NCI-H460 (cell line): ENCODE results near the gene TMCO4. TPM values are rescaled to one million over a fixed set of nuclear protein-coding genes. Genes with fewer than 3 reads are reported as not detected.
A peak's percentile ranks its signal among the peaks of the same experiment; 100 is the strongest.

Experiments
- DNase-seq: peaks from one replicate; pipeline ENCODE4 v3.0.0-alpha.2; 2016; ENCODE audit warnings: low read depth; ENCODE audit errors: extremely low read depth
- total RNA-seq: library from RNA; depleted of rRNA; stranded (reverse); fragments of >200 nt; shearing (Covaris generic); gene quantifications from 2 replicates; pipeline ENCODE4 v1.2.3, GENCODE V29; 2014

TMCO4 gene
- total RNA-seq, 1 experiment from 2014 or later = 4.7 TPM

GRCh38 chr1:19776933-19777332 lies 22.8 kb downstream of the TMCO4 start:
- DNase-seq = no peak

- DNase-seq = no peak
These were observed 23.4 kb downstream of the TMCO4 start for GRCh38 chr1:19776287-19776686.

GRCh38 chr1:19775831-19776230 lies 23.9 kb downstream of the TMCO4 start:
- no peak for DNase-seq

DNA sequence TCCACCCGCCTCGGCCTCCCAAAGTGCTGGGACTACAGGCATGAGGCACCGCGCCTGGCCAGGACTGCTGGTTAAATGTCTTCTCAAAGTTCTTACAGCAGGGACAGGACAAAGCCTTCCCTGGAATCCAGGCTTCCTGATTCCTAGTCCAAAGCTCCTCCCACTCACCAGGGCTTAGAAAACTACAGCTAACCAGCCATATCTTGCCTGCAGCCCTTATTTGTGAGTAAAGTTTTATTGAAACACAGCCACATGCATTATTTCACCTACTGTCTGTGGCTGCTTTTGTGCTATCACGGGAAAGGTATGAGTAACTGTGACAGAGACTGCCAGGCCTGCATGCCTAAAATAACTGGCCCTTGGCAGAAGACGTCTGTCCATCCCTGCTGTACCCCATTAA lies 24.4 kb downstream of the TMCO4 start:
- no peak for DNase-seq

DNA sequence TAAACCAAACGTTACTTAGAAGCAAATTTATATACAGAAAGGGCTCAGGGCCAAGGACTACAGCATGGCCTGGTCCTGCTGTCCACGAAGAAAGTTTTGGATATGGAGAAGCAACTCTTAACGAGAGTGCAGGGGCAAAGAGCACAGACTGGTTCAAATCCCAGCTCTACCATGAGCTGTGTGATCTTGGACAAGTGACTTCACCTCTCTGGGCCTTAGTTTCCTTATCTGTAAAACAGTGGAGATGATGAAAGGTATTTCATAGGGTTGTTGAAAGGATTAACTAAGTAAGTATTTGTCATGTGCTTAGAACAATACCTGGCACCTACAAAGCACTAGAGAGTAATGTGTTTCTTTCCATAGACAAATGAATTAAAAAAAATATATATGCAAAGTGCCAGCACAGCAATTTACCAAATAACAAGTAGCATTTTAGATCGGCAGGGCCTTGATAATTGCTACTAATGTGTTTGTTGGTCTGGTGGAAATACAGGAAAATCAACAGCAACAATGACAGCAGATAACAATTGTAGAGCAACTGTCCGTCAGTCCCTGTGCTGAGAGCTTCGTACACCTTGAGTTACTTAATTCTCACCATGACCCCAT lies 25.4 kb downstream of the TMCO4 start:
- DNase-seq = no peak

DNA sequence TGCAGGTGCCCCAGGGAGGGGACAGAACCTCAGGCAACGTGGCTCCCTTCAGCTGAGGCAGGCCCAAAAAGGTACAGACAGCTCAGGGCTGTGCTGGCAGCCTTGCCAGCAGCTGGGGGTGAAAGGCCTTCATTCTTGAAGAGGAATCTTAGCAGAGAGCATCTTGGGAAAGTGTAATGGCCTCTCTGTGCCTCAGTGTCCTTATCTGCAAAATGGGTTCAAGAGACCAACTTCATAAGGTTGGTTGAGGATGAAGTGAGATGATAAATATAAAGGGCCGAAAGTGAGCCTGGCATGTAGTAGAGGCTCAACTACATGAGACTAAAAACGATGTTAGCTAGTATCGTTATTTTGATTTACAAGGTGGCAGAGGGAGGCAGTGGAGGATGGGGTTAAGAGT lies 26.2 kb downstream of the TMCO4 start:
- DNase-seq = no peak

DNA sequence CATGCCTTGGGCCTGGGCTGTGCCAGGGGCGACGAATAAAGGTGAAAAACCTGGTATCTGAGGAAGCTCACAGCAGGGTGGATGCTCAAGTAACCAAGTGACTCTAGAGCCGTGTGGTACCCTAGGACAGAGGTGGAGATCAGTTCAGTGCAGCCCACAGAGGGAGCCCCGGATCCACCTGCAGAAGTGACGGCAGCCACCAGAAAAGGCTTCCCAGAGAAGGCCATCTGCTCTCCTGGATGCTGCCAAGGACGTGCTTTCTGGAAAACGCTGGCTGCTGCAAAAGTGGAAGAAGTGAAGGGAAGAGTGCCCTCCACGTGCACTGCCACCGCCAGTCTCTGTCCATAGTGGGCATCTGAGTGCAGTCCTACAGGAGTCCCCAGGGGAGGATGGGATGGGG lies 27.7 kb downstream of the TMCO4 start:
- no peak for DNase-seq

DNA sequence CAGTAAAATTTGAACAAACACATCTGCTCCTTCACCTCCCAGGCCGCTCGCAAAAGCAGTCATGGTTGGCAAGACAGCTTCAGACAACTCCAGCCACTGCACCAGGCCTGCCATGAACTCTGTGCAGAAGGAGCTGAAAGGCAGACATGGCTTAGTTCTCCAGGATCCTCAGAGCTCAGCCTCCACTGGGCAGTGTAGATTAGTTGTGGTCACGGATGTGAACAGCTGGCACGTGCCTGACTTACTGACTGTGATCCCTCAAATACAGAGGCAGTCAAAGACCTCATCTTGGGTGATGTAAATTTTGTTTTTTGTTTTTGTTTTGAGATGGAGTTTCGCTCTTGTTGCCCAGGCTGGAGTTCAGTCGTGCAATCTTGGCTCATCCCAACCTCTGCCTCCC lies 28.4 kb downstream of the TMCO4 start:
- DNase-seq = no peak

GRCh38 chr1:19770436-19771190 lies 29.1 kb downstream of the TMCO4 start:
- no peak for DNase-seq

DNA sequence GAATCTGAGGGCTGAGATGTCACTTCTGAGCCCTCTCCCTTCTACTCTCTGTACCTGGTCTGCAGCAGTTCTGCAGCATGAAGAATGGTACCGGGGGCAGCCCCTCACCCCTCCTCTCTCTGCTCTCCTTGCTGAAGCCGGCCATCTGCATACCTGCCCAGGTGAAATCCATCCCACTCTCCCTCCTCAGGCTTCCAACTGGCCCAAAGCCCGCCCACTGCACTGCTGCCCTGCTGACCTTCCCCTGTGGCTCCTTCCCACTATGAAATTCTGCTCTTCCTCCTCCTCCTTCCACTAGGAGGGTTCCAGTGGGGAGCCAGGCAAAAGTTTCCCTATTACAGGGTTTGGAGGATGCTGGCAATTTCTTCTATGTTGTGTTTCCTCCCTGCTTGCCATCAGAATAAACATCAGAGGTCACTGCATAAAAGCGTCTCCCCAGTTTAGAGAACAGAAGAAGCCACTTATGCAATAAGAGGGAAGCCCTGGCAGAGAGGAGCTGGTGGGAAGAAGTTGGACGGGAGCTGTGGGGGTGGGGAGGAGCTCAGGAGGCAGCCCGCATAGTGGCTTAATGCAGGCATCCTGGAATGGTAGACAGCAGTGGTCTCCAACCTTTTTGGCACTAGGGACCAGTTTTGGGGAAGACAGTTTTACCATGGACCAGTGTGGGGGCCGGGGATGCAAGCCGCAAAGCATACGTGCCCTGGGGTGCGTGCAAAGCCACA lies 30.3 kb downstream of the TMCO4 start:
- DNase-seq = no peak

DNA sequence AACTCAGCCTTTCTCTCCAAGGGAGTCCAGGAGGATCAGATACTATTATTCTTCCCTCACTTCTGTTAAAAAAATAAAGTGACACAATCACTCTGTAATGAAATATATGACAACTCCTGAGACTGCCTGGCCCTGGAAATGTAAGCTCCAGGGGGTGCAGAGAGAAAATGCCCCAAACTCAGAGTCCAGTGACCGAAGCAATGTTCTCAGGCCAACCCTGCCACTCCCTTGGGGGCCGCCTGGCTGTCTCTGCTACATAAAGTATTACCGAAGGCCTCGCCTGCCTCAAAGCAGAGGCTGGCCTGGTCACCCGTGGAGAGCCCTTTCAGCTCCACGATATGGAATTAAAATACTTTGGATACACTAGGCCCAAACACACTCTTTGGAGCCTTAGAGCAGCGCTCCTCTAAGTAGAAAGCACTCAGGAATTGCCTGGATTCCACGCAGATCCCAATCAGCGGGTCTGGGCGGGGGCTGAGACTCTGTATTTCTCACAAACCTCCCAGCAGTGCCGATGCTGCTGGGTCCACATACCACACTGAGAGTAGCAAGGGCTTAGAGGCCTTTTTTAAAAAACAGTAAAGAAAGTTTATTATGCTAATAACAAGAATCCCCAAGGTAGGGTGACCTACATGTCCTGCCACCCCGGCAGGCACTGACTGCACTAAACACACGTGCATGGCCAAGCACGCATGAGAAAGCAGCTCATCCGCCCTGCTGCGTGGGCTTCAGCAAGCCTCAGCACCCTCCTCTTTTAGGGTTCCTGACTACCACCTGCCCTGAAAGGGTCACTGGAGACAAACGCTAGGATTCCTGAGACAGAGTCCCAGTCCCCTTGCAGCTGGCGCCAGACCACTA lies 31.1 kb downstream of the TMCO4 start:
- DNase-seq = no peak

- peak; percentile 5 for DNase-seq
These were observed 34.1 kb downstream of the TMCO4 start for GRCh38 chr1:19765623-19766022.

DNA sequence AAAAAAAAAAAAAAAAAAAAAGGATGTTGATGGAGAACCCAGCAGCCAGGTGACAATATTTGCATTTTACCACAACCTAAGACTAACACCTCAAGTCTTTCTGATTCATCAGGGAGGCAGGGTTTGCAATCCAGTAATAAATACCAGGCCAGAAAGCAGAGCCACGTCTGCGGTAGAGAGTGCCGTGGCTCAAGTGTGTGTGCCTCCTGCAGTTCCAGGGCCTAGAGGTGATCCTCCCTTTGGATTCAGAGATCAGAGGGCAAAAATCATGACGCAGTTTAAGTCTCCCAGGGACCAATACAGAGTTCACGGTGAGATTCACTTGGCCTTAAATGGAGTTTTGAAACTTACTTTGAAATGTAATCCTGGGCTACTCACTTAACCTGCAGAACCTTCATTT lies 34.9 kb downstream of the TMCO4 start:
- no peak for DNase-seq

DNA sequence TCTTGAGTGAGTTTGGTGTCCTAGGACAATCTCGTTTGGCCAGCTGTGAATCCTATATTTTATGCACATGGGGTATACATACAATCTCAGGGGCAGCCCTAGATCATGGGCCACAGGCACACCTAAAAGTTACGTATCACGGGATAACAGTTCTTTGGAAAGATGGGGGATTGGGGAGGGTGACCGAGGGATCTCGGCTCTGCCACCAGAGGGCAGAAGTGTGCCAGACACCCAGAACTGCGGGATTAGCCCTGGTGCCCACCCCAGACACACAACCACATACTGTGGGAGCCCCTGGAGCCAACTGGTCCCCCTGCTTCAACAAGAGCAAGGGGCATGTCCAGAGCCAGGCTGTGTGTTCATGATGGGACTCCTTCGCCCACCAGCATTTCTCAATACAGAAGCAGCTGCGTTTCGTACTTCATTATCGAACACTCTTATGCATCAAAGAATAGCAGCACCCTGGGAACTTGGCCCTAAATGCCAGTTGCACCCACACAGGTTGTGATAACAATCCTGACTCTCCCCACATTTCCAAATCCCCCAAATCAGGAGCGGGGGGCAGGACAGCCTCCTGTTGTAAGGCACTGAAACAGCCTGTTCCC lies 37.4 kb downstream of the TMCO4 start:
- DNase-seq = peak; percentile 7

- no peak for DNase-seq
These were observed 40.0 kb downstream of the TMCO4 start for GRCh38 chr1:19759740-19760089.

DNA sequence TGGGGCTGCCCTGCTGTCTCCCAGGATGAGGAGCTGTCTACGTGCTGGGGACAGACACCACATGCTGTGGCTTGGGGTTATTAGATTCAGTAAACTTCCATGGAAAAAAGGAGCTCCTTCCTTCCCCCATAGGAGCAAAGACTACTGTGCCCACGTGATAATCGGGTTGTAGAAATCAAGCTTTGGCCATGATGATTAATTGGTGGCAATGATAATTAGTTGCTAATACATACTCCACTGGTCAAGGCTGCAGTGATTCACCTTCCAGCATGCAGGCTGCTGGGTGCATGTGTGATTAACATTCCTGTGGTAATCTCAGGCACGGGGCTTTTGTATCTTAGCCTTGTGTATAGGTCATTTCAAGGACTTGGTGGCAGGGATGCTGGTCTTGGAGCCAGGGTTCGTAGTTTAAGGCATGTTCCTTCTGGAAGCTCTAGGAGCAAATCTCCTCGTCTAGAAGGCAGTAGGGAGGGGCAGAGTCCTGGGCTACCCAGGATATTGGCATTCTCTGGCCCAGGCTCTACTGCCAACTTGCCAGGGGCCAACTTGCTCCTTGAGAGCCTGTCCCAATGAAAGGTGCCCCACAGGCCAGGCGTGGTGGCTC lies 41.4 kb downstream of the TMCO4 start:
- no peak for DNase-seq

DNA sequence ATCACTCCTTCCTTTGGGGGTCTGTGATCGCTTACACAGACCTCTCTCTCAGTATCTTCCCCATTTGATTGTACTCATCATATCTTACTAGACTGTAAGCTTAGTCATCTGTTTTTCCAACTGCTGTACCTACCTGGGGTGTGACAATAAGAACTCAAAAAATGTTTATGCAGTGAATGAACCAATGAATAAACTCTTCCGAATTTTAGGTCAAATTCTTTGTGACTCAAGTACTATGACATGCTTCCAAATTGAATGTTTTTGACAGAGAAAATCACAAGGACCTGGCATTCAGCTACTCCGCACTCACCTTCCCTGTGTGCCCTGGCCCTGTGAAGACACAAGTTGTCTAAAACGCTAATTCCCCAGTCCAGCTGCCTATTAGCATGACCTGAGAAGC lies 42.1 kb downstream of the TMCO4 start:
- DNase-seq = no peak

DNA sequence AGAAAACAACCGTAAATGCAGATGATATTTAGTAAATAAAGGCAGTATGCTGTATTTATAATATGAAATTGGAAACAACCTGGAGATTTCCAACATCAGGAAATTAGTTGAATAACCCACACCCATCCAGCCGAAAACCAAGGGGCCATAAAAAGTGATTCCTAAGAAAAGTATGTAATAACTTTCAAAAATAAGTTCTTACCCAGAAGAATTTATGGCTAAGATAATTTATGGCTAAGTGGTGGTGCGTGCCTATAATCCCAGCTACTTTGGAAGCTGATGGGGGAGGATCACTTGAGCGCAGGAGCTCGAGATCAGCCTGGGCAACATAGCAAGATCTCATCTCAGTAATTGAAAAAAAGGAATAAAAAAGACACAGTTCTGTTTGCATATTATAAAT lies 43.2 kb downstream of the TMCO4 start:
- DNase-seq = no peak

GRCh38 chr1:19754482-19754881 lies 45.2 kb downstream of the TMCO4 start:
- no peak for DNase-seq

GRCh38 chr1:19752083-19752696 lies 47.5 kb downstream of the TMCO4 start:
- no peak for DNase-seq
